ENCODE measurements around the gene ALCAM.

Gene ALCAM

GRCh38 chr3:105542282-105543019, 175.7 kb downstream of the ALCAM start:
- Histone ChIP-seq H3K27ac (ENCODE audit: low read length) (no peak overlapping the region), H3K4me1 (ENCODE audit: control insufficient read depth, low read depth, low read length) (no peaks in the 10 kb centered on the region), H3K27me3 (ENCODE audit: control insufficient read depth, insufficient read depth, low read length) (no peaks in the 10 kb centered on the region), H3K36me3 (ENCODE audit: control insufficient read depth, low read depth, low read length) (no peaks in the 10 kb centered on the region), H3K9ac (ENCODE audit: low read length) (no peak overlapping the region), H3K9me3 (ENCODE audit: control insufficient read depth, low read depth, low read length) (no peaks in the 10 kb centered on the region), H3K4me3 (ENCODE audit: low read length) (no peak overlapping the region)

GRCh38 chr3:105545051-105545450, 178.3 kb downstream of the ALCAM start:
- Histone ChIP-seq H3K9me3 (ENCODE audit: control insufficient read depth, low read depth, low read length) (no peaks in the 10 kb centered on the region), H3K27ac (ENCODE audit: low read length) (no peak overlapping the region), H3K4me3 (ENCODE audit: low read length) (no peak overlapping the region), H3K4me1 (ENCODE audit: control insufficient read depth, low read depth, low read length) (no peaks in the 10 kb centered on the region), H3K27me3 (ENCODE audit: control insufficient read depth, insufficient read depth, low read length) (no peaks in the 10 kb centered on the region), H3K36me3 (ENCODE audit: control insufficient read depth, low read depth, low read length) (no peaks in the 10 kb centered on the region), H3K9ac (ENCODE audit: low read length) (no peak overlapping the region)

GRCh38 chr3:105553851-105554250, 187.1 kb downstream of the ALCAM start:
- peaks cover 6% of the 10 kb centered on the region for H3K36me3 ChIP-seq (ENCODE audit: control insufficient read depth, low read depth, low read length)

GRCh38 chr3:105555206-105555605, 188.5 kb downstream of the ALCAM start:
- Histone ChIP-seq H3K27me3 (ENCODE audit: control insufficient read depth, insufficient read depth, low read length) (no peaks in the 10 kb centered on the region), H3K4me1 (ENCODE audit: control insufficient read depth, low read depth, low read length) (no peaks in the 10 kb centered on the region), H3K9me3 (ENCODE audit: control insufficient read depth, low read depth, low read length) (no peaks in the 10 kb centered on the region), H3K9ac (ENCODE audit: low read length) (no peak overlapping the region), H3K4me3 (ENCODE audit: low read length) (no peak overlapping the region), H3K36me3 (ENCODE audit: control insufficient read depth, low read depth, low read length) (peaks cover 6% of the 10 kb centered on the region), H3K27ac (ENCODE audit: low read length) (no peak overlapping the region)

More at GRCh38 chr3:105553851-105554250, 187.1 kb downstream of the ALCAM start:
- Histone ChIP-seq H3K9ac (ENCODE audit: low read length) (no peak overlapping the region), H3K4me3 (ENCODE audit: low read length) (no peak overlapping the region), H3K4me1 (ENCODE audit: control insufficient read depth, low read depth, low read length) (no peaks in the 10 kb centered on the region), H3K27ac (ENCODE audit: low read length) (no peak overlapping the region), H3K27me3 (ENCODE audit: control insufficient read depth, insufficient read depth, low read length) (no peaks in the 10 kb centered on the region), H3K9me3 (ENCODE audit: control insufficient read depth, low read depth, low read length) (no peaks in the 10 kb centered on the region)

- H3K4me1 ChIP-seq (ENCODE audit: control insufficient read depth, low read depth, low read length): no peaks in the 10 kb centered on the region
- no peaks in the 10 kb centered on the region for H3K27me3 ChIP-seq (ENCODE audit: control insufficient read depth, insufficient read depth, low read length)
- H3K9ac ChIP-seq (ENCODE audit: low read length): no peak overlapping the region
- H3K4me3 ChIP-seq (ENCODE audit: low read length): no peak overlapping the region
- no peaks in the 10 kb centered on the region for H3K9me3 ChIP-seq (ENCODE audit: control insufficient read depth, low read depth, low read length)
- H3K36me3 ChIP-seq (ENCODE audit: control insufficient read depth, low read depth, low read length): no peaks in the 10 kb centered on the region
- H3K27ac ChIP-seq (ENCODE audit: low read length): no peak overlapping the region
Measured at GRCh38 chr3:105559856-105560255, 193.1 kb downstream of the ALCAM start.

- H3K36me3 ChIP-seq (ENCODE audit: control insufficient read depth, low read depth, low read length): no peaks in the 10 kb centered on the region
- H3K4me3 ChIP-seq (ENCODE audit: low read length): no peak overlapping the region
- H3K27ac ChIP-seq (ENCODE audit: low read length): no peak overlapping the region
- no peaks in the 10 kb centered on the region for H3K27me3 ChIP-seq (ENCODE audit: control insufficient read depth, insufficient read depth, low read length)
- H3K9me3 ChIP-seq (ENCODE audit: control insufficient read depth, low read depth, low read length): no peaks in the 10 kb centered on the region
- H3K4me1 ChIP-seq (ENCODE audit: control insufficient read depth, low read depth, low read length): no peaks in the 10 kb centered on the region
- no peak overlapping the region for H3K9ac ChIP-seq (ENCODE audit: low read length)
Measured at GRCh38 chr3:105561876-105562275, 195.2 kb downstream of the ALCAM start.

- Histone ChIP-seq H3K4me1 (ENCODE audit: control insufficient read depth, low read depth, low read length) (no peaks in the 10 kb centered on the region), H3K36me3 (ENCODE audit: control insufficient read depth, low read depth, low read length) (no peaks in the 10 kb centered on the region), H3K9me3 (ENCODE audit: control insufficient read depth, low read depth, low read length) (no peaks in the 10 kb centered on the region), H3K27ac (ENCODE audit: low read length) (no peak overlapping the region), H3K4me3 (ENCODE audit: low read length) (no peak overlapping the region), H3K27me3 (ENCODE audit: control insufficient read depth, insufficient read depth, low read length) (no peaks in the 10 kb centered on the region), H3K9ac (ENCODE audit: low read length) (no peak overlapping the region)
Measured at GRCh38 chr3:105564546-105565288, 198.0 kb downstream of the ALCAM start.

- H3K27me3 ChIP-seq (ENCODE audit: control insufficient read depth, insufficient read depth, low read length): no peaks in the 10 kb centered on the region
- H3K4me1 ChIP-seq (ENCODE audit: control insufficient read depth, low read depth, low read length): no peaks in the 10 kb centered on the region
- H3K4me3 ChIP-seq (ENCODE audit: low read length): no peak overlapping the region
- H3K27ac ChIP-seq (ENCODE audit: low read length): no peak overlapping the region
- H3K9me3 ChIP-seq (ENCODE audit: control insufficient read depth, low read depth, low read length): no peaks in the 10 kb centered on the region
- no peak overlapping the region for H3K9ac ChIP-seq (ENCODE audit: low read length)
- no peaks in the 10 kb centered on the region for H3K36me3 ChIP-seq (ENCODE audit: control insufficient read depth, low read depth, low read length)
Measured at GRCh38 chr3:105571005-105571404, 204.3 kb downstream of the ALCAM start.

- H3K4me3 ChIP-seq (ENCODE audit: low read length): no peak overlapping the region
- H3K9ac ChIP-seq (ENCODE audit: low read length): no peak overlapping the region
- no peaks in the 10 kb centered on the region for H3K36me3 ChIP-seq (ENCODE audit: control insufficient read depth, low read depth, low read length)
- no peak overlapping the region for H3K27ac ChIP-seq (ENCODE audit: low read length)
- no peaks in the 10 kb centered on the region for H3K27me3 ChIP-seq (ENCODE audit: control insufficient read depth, insufficient read depth, low read length)
- H3K4me1 ChIP-seq (ENCODE audit: control insufficient read depth, low read depth, low read length): no peaks in the 10 kb centered on the region
- no peaks in the 10 kb centered on the region for H3K9me3 ChIP-seq (ENCODE audit: control insufficient read depth, low read depth, low read length)
Measured at GRCh38 chr3:105572501-105572900, 205.8 kb downstream of the ALCAM start.

- no peaks in the 10 kb centered on the region for H3K4me1 ChIP-seq (ENCODE audit: control insufficient read depth, low read depth, low read length)
- H3K36me3 ChIP-seq (ENCODE audit: control insufficient read depth, low read depth, low read length): no peaks in the 10 kb centered on the region
- no peaks in the 10 kb centered on the region for H3K27me3 ChIP-seq (ENCODE audit: control insufficient read depth, insufficient read depth, low read length)
- H3K4me3 ChIP-seq (ENCODE audit: low read length): no peak overlapping the region
- H3K27ac ChIP-seq (ENCODE audit: low read length): no peak overlapping the region
- H3K9me3 ChIP-seq (ENCODE audit: control insufficient read depth, low read depth, low read length): peaks cover 4% of the 10 kb centered on the region
- H3K9ac ChIP-seq (ENCODE audit: low read length): no peak overlapping the region
Measured at GRCh38 chr3:105579439-105579838, 212.7 kb downstream of the ALCAM start.

GRCh38 chr3:105580296-105580965, 213.7 kb downstream of the ALCAM start:
- Histone ChIP-seq H3K9ac (ENCODE audit: low read length) (no peak overlapping the region), H3K4me3 (ENCODE audit: low read length) (no peak overlapping the region), H3K9me3 (ENCODE audit: control insufficient read depth, low read depth, low read length) (peaks cover 4% of the 10 kb centered on the region), H3K27me3 (ENCODE audit: control insufficient read depth, insufficient read depth, low read length) (no peaks in the 10 kb centered on the region), H3K36me3 (ENCODE audit: control insufficient read depth, low read depth, low read length) (no peaks in the 10 kb centered on the region), H3K27ac (ENCODE audit: low read length) (no peak overlapping the region), H3K4me1 (ENCODE audit: control insufficient read depth, low read depth, low read length) (no peaks in the 10 kb centered on the region)
